NCI-H510A treated with DMSO at 0.1 percent for 48 hours (cell line): ENCODE data around the gene ZMYND12.
A peak's percentile ranks its signal among the peaks of the same experiment; 100 is the strongest.
"Not testable (repeated sequence)": the region's sequence is repeated elsewhere in the genome, so short reads cannot be mapped to it uniquely, and the experiment has no call there.

Source experiments
- DNase-seq: peaks from one replicate; lab custom pipeline; 2025; lab: John Stamatoyannopoulos, UW

The ZMYND12 gene, protein sequence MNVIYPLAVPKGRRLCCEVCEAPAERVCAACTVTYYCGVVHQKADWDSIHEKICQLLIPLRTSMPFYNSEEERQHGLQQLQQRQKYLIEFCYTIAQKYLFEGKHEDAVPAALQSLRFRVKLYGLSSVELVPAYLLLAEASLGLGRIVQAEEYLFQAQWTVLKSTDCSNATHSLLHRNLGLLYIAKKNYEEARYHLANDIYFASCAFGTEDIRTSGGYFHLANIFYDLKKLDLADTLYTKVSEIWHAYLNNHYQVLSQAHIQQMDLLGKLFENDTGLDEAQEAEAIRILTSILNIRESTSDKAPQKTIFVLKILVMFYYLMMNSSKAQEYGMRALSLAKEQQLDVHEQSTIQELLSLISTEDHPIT

DNA sequence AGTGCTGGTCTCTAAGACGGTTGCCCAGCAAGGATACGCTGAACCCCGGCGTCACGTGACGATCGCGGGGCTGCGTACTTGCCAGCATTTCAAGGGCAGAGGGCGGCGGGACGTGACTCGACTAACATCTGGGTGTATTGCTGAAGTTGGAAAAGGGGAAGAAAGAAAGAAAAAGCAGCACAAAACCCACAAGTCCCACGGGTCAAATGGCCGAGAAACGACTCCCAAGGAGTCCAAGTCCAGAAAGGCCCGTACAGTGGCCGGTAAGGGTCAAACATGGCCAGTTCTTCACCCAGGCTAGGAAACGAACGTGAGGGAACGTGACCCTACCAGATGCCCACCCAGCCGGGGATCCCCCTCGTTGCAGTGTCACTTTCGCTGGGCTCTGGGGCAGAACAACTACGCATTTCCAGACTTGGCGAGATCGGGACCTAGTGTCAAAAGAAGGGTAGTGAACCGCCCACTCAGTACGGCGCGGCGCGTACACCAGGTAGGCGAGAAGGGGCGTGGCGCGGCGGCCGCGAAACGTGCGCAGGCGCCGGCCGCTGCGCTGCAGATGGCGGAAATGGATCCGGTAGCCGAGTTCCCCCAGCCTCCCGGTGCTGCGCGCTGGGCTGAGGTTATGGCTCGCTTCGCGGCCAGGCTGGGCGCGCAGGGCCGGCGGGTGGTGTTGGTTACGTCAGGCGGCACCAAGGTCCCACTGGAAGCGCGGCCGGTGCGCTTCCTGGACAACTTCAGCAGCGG, at the start of gene ZMYND12, which contains the start of gene PPCS:
ZMYND12 (minus strand) TSS at position 13 of the 744 bp plus-strand sequence. CDS start 25 bp downstream, outside the sequence.
PPCS (plus strand) TSS at position 534 of the 744 bp plus-strand sequence; CDS start at position 557, 23 bp downstream.
- peak; percentile 94 for DNase-seq

DNA sequence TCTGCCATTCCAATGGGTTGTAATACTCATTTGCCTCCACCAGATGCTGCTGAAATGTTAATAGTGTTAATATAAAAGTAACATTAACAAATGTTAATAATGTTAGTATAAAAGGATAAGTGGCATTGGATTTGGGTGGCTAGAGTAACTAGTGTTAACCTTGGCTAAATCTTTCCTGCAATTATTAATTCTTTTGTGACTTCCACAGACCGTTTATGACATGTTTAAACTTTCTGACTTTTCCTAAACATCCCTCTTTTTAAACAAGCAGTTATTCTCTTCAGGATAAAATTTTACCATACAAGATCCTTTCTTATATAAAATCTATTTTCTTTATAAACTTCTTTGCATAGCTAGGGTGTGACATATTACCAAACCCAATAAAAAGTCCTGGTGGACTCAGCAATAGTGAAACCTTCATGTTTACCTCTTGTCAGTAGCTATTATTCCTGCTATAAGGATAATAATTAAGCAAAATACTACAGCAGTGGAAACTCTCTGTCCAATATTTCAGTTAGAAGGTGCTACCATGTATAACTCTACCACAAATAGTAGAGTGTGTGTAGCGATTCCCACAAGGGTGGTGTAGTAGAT, 48.8 kb upstream of the ZMYND12 start:
- no peak for DNase-seq

DNA sequence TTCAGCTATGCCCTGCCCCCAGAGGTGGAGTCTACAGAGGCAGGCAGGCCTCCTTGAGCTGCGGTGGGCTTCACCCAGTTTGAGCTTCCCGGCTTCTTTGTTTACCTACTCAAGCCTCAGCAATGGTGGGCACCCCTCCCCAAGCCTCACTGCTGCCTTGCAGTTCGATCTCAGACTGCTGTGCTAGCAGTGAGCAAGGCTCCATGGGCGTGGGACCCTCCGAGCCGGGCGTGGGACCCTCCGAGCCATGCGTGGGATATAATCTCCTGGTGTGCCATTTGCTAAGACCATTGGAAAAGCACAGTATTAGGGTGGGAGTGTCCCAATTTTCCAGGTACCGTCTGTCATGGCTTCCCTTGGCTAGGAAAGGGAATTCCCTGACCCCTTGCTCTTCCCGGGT, 46.2 kb upstream of the ZMYND12 start:
- not testable (repeated sequence) for DNase-seq

DNA sequence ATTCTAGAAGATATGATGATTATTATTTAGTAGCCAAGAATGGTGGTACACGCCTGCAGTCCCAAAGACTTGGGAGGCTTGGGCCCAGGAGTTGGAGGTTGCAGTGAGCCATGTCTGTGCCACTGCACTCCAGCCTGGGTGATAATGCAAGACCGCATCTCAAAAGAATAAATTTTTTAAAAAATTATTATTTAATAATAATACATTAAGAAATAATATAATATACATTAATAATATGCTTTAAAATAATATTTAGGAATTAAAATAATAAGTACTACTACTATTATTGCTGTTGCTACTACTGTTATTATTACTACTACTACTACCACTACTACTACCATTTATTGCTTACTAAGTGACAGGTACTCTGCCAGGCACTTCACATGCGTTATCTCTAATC, 34.4 kb upstream of the ZMYND12 start:
- DNase-seq, result no peak

DNA sequence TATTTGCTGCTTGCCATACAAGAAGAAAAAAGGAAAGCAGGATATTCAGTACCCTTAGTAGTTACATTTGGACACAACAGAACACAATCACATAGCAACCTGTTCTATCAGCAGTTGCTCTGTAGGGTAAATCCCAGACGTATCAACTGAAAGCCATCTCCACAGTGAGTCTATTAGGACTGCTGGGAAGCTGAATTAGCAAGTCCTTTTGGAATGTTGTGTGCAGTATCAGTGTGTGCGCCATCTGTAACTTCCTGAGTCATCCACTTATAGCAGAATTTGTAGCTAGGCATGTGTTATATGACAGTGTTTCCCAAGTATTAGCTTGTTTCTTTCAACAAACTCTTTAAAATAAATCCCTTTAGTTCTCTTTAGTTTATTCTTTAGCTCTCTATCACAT, 28.6 kb upstream of the ZMYND12 start:
- DNase-seq, result no peak

DNA sequence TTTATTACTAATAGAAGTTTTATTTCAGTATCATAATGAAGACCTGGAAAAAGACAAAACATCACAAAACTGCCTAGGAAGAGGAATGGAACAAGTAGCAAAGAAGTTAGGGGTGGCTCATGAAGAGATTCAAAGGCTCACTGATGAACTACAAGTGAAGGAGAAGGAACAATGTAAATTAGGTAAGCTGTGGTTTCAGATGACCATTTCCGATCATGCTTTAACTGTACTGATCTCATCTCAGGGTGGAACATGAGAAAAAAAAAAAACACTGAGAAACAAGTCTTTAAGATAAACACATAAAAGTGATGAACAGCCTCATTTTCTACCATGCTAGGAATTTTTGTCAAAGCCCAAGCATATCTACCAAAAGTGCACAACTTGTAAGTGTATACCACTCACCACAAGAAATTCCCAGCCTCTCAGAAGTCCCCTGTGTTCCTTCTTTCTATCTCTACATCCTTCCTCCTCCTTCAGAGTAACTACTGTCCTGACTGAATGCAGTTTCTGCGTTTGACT, 26.9 kb upstream of the ZMYND12 start:
- DNase-seq, result no peak

DNA sequence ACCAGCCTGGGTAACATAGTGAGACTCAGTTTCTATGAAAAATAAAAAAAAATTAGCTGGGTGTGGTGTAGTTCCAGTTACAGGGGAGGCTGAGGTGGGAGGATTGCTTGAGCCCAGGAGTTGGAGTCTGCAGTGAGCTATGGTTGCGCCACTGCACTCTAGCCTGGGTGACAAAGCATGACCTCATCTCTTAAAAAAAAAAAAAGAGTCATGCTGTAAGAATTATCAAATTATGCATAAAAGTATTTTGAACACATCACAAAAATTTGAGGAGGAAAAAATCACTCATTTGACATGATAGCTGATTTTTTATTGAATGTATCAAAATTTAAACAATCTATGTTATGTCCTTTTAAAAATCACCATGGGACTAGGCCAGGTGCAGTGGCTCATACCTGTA, 25.1 kb upstream of the ZMYND12 start:
- DNase-seq, result no peak

DNA sequence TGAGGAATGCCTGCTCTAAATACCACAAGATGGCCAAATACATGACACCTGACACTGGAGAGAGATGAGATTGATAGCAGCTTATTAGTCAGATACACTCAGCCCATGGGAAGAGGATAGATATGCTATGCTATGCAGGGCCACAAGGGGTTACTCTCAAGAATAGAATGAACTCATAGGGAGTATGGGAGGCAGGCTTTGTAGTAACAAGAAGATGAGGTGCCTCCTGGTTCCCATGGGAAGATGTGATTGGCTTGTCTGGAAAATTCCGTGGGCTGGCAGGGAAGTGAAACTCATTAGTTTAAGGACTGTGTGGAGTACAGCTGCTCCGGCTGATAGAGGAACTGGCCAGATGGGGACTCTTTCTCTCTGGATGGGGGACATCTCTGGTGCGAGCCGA, 23.8 kb upstream of the ZMYND12 start:
- no peak for DNase-seq

DNA sequence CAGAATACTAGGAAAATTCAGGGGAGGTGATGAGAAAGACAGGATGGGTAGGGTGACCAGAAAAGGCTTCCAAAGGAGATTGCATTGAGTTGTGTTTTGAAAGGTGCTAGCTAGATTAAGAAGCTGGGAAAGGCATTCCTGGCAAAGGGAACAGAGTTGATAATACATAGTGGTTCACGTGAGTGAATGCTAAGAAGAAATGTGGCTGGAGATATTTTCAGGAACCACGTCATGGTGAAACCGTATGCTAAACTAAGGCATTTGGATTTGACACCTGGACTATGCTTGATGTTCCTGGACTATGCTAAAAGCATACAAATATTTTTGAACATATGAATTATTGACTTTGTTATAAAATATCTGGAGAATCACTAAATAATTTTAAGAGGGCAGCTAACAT, 22.0 kb upstream of the ZMYND12 start:
- no peak for DNase-seq

DNA sequence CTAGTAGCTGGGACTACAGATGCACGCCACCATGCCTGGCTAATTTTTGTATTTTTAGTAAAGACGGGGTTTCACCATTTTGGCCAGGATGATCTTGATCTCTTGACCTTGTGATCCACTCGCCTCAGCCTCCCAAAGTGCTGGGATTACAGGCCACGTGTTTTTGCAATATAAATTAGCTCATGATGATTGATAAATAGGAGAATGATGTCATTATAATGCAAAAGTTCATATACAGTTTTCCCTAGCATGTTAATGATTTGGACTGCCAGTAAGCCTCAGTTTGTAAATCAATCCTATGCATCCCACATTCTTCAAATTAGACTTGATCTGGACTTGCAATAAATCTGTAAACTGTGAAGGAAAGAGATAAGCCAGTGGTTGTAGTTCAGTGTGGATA, 21.5 kb upstream of the ZMYND12 start:
- not testable (repeated sequence) for DNase-seq

DNA sequence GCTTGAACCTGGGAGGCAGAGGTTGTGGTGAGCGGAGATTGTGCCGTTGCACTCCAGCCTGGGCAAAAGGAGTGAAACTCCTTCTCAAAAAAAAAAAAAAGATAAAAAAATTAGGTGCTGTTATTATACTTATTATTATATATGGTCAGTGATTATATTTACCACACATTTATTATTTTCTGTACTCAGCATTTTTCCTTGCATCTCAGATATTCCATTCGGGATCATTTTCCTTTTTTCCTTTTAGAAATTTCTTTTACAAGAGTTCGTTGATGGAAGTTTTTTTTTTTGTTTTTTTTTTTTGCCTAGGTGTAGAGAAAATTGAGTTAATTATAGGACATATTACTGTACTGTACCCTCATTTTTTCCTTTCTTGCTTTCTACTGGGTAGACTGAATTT, 20.8 kb upstream of the ZMYND12 start:
- no peak for DNase-seq

DNA sequence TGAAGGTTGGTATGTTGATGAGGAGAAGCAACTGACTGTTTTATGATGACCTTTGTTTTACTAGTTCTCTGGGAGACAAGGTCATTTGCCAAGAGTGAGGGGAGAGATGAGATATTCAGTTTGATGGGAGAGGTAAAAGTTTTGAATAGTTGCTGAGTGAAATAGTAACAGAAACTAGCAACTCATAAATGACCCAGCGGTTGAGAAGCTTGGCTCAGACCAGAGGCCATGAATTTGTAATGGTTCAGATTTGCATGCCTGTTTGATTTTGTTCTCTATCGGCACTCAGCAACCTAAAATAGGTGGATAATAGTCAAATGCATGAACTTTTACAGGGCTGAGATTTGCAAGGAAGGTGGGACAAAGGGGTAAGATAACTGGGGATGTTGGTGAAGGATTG, 13.9 kb upstream of the ZMYND12 start:
- no peak for DNase-seq

DNA sequence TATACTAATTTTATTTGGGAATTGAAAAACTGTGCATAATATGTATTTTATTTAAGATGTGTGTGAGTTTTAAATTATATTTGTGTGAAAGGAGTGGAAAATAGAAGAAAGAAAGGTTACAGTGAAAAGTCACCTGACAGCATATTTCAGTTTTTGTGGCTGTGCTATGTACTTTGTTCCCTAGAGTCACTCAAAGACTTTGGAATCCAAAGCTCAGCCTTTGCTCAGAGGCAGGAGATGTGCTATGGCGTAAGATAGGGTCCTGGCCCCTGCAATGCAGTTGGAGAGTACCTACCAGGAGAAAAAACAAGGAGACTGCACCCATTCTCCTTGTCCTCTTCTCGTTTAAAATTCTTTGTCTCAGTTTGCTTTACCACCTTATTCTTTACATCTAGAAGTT, 10.2 kb upstream of the ZMYND12 start:
- no peak for DNase-seq

DNA sequence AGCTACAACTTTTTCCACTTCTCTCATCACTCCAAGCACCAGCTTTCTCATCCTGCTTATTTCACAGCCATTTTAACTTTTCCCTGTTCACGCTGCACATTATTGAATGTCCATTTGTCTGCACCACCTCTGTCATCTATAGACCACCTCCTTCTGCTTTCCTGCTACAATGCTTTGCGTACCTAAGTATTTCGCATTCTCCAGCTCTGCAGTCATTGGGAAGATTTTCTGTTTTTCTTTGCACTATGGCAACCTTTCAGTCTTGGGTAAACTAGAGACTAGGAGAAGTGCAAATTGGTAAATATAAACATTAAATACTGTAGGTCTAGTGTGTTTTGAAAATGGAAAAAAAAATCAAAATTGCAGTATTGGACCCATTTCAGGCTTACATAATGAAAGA, 8.1 kb upstream of the ZMYND12 start:
- no peak for DNase-seq

DNA sequence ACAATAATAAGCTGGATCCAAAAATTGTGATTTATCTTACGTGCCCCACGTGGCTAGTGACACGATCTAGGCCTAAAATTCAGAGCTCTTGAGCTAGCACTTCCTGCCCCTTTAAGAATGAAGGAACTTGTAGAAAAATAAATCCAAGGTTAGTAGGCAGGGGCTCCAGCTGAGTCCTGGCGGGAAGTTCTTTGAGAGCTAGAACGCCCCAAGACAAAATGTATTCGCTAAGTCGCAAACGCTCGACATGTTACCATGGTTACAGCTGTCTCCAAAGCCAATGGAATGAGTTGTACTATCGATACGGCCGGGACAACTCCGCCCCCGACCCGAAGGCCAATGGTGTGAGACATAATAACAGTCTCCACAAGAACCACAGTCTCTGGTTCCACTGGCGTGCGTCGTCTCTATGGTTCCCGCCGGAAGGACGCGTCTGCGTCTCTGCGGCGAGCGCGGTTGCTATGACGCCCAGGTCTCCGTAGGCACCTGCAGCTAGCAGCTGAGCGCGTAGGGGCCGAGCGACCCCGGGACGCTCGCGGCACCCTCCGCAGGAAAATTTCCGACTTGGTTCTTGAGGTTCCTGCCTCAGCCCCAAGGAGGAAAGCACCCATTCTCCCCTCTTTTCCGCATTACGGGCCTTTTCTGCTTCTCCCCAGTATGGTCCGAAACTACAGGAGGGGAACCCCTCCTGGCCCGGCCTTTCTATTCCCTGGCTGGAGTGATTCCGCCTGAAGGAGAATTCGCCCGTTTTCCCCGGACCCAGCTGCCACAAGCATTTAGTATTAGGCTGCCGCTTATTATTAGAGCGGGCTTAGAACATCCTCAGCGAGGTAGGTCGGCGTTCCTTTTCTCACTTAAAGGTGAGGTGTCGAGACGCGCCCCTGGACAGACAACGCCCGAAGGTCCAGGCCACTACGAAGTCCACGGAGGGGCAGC, 7.3 kb upstream of the ZMYND12 start, which contains the start of gene CCDC30:
CCDC30 (plus strand) TSS at position 459 of the 936 bp plus-strand sequence. CDS start 17,266 bp downstream, outside the sequence.
- DNase-seq, result peak; percentile 97

DNA sequence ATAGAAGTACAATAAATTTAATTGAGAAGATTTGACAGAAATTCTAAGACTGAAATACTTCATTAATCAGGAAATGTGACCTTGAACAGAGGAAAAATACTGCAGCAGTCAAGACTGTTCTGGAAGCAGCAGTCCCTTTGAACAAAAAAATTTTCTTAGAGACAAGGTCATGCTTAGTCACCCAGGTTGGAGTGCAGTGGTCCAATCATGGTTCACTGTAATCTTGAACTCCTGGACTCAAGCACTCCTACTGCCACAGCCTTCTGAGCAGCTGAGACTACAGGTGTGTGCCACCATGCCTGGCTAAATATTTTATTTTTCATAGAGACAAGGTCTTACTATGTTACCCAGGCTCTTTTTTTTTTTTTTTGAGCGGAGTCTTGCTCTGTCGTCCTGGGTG, 5.4 kb upstream of the ZMYND12 start:
- no peak for DNase-seq

DNA sequence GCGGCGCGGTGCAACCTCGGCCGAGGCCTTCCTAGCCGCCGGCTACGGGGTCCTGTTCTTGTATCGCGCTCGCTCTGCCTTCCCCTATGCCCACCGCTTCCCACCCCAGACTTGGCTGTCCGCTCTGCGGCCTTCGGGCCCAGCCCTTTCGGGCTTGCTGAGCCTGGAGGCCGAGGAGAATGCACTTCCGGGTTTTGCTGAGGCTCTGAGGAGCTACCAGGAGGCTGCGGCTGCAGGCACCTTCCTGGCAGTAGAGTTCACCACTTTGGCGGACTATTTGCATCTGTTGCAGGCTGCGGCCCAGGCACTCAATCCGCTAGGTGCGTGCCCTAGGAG, 900 bp upstream of the ZMYND12 start:
- DNase-seq, result peak; percentile 47

DNA sequence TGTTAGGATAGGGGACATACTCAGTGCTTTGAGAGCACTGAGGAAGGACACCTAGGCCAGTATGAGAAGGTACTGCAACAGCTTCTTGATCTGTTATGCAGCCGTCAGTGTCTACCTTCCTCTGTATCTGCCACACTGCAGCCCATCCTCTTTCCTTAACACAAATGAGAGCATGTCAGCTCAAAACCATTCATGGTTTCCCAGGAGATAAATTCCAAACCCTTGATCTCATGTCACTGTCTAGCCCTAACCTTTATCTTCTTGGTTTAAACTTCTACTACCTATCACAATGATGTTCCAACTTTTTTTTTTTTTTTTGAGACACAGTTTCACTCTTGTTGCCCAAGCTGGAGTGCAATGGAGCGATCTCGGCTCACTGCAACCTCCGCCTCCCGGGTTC, 1.4 kb downstream of the ZMYND12 start:
- no peak for DNase-seq

DNA sequence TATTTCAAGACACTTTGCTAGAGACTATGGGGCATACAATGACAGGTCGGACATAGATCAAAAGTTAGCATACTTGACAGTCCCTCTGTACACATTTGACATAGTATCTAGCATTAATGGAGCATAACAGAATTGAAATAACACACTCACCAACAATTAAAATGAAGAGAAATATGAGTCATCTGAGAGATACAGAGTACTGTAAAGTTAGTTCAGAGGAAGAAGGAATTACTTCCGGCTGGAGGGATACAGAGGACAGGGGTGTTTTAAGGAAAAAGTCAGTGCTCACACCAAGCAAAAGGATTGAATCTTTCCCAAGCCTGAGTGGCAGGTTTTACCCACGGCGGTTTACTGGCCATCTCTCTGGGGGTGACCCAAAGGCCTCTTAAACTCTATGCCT, 2.4 kb downstream of the ZMYND12 start:
- DNase-seq, result no peak

DNA sequence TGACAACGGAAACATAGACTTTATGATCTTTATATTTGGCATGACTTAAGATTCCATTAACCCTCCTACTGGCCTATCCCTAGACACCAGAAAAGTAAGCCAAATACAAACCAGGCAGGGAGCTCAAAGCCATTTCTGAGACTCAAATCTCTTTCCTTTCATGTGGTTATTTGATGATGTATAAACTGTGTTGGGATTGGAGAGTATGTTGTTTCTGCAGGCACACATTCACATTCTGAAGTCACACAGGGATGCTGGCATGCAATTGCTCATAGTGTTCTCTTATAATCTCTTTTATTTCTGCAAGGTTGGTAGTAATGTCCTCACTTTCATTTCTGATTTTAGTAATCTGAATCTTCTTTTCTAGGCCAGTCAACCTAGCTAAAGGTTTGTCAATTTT, 5.8 kb downstream of the ZMYND12 start:
- DNase-seq, result no peak

DNA sequence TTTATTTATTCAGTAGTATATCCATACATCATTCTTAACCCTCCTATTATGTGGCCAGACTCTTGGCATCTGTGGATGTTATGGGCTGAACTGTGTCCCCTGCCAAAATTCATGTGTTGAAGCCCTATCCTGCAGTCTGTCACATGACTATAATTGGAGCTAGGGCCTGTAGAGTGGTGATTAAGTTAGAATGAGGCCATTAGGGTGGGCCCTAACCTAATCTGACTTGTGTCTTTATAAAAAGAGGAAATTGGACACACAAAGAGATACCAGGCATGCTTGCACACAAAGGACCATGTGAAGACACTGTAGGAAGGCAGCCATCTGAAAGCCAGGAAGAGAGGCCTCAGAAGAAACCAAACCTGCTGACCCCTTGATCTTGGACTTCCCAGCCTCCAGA, 6.6 kb downstream of the ZMYND12 start:
- DNase-seq, result no peak

DNA sequence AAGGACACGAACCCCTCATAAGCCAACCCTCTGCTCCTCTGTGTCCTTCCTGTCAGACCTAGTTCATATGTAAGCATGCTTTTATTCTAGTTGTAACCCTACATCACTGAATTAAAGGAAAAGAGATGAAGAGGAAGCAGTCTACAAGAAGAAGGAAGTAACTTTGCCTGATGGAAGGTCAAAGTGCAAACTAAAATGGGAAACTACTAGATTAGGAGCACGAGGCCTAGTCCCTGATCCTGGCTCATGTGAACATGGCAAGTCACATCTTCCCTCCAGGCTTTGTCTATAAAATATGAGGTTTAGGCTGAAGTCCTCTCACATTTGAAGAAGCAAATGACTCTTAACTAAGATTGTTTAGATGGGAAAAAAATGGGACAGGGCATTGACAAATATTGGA, 13.2 kb downstream of the ZMYND12 start:
- DNase-seq, result no peak
